H1 (cell line): ENCODE measurements around the gene CXCL14. TPM values are rescaled to one million over a fixed set of nuclear protein-coding genes. Genes with fewer than 3 reads are reported as not detected.

Experiments used
- CTCF ChIA-PET: fragments of 300-600 bp; sonication (Branson Sonifier 250); formaldehyde crosslinking; loops from one replicate; lab custom pipeline; 2021; ENCODE audit not compliant: partially characterized antibody; lab: Charles Lee
- POLR2A ChIA-PET: fragments of 300-600 bp; sonication (Branson Sonifier 250); formaldehyde crosslinking; loops from one replicate; lab custom pipeline; 2021; ENCODE audit warnings: inconsistent platforms; ENCODE audit not compliant: partially characterized antibody; lab: Charles Lee
- DNase-seq, 2 experiments: peaks; one replicate each; pipeline versions ENCODE4 v3.0.0 to v3.0.0-alpha.2; 2010 to 2022; ENCODE audit warnings: low spot score in 2 of 2, low read depth in 1 of 2, mixed read lengths in 1 of 2
- FAIRE-seq: peaks from 2 replicates; lab custom pipeline; 2011; peaks lifted over from hg19 to GRCh38; lab: Jason Lieb, UNC
- H2AFZ ChIP-seq: 2 replicates; pipeline ENCODE4 v1.8.1; 2012; ENCODE audit warnings: low read length, inconsistent platforms
- H2AK5ac ChIP-seq: 2 replicates; pipeline ENCODE4 v1.6.1; 2013; ENCODE audit warnings: low read depth, low read length
- H2BK120ac ChIP-seq: replicated peaks from 2 replicates; pipeline ENCODE3; 2013; ENCODE audit warnings: low read depth, low read length, inconsistent platforms
- H2BK12ac ChIP-seq: 2 replicates; pipeline ENCODE4 v1.6.1; 2013; ENCODE audit warnings: low read depth, low read length
- H2BK15ac ChIP-seq: 2 replicates; pipeline ENCODE4 v1.6.1; 2013; ENCODE audit warnings: low read length
- H2BK20ac ChIP-seq: 2 replicates; pipeline ENCODE4 v1.6.1; 2013; ENCODE audit warnings: low read length
- H2BK5ac ChIP-seq: 2 replicates; pipeline ENCODE4 v1.6.1; 2013; ENCODE audit warnings: low read depth, low read length
- H3K14ac ChIP-seq: 2 replicates; pipeline ENCODE4 v1.6.1; 2013; ENCODE audit warnings: inconsistent platforms; ENCODE audit not compliant: insufficient read length
- H3K18ac ChIP-seq: 2 replicates; pipeline ENCODE4 v1.6.1; 2013; ENCODE audit warnings: low read length; ENCODE audit errors: extremely low read depth
- H3K23ac ChIP-seq: 2 replicates; pipeline ENCODE4 v1.6.1; 2013; ENCODE audit warnings: inconsistent platforms; ENCODE audit not compliant: insufficient read length
- H3K23me2 ChIP-seq: 2 replicates; pipeline ENCODE4 v1.6.1; 2013; ENCODE audit warnings: low read depth, low read length
- H3K27ac ChIP-seq: 2 replicates; pipeline ENCODE4 v1.6.1; 2011; ENCODE audit warnings: low read depth, low read length, inconsistent platforms
- H3K27me3 ChIP-seq, 4 experiments: replicated peaks in 1 of 4; 1 replicate in 1 of 4; 2 replicates in 3 of 4; pipeline versions ENCODE4 v1.6.1 to v1.8.1; 2011 to 2013; ENCODE audit warnings: low read length in 3 of 4, mild to moderate bottlenecking in 3 of 4, inconsistent platforms in 2 of 4, mixed read lengths in 2 of 4, moderate library complexity in 1 of 4; ENCODE audit not compliant: control insufficient read depth in 3 of 4, insufficient read depth in 3 of 4; ENCODE audit errors: extremely low read depth in 1 of 4
- H3K36me3 ChIP-seq, 4 experiments: 2 replicates each; pipeline versions ENCODE4 v1.6.1 to v1.8.1; 2011 to 2013; ENCODE audit warnings: mild to moderate bottlenecking in 4 of 4, low read length in 3 of 4, moderate library complexity in 2 of 4, control low read depth in 1 of 4, inconsistent platforms in 1 of 4; ENCODE audit not compliant: insufficient read depth in 4 of 4, control insufficient read depth in 2 of 4
- H3K4ac ChIP-seq: replicated peaks from 2 replicates; pipeline ENCODE3; 2013; ENCODE audit warnings: low read length, low read depth, mixed read lengths, inconsistent platforms; ENCODE audit not compliant: insufficient read length
- H3K4me1 ChIP-seq, 4 experiments: replicated peaks in 1 of 4; 1 replicate in 1 of 4; 2 replicates in 3 of 4; pipeline versions ENCODE4 v1.6.1 to v1.8.1; 2011 to 2013; ENCODE audit warnings: low read length in 3 of 4, inconsistent platforms in 2 of 4, mixed read lengths in 1 of 4; ENCODE audit not compliant: insufficient read depth in 4 of 4, control insufficient read depth in 3 of 4
- H3K4me2 ChIP-seq, 2 experiments: 2 replicates each; pipeline versions ENCODE4 v1.6.1 to v1.8.1; 2011 to 2013; ENCODE audit warnings: low read depth in 2 of 2, low read length in 2 of 2, control low read depth in 1 of 2, inconsistent platforms in 1 of 2, mild to moderate bottlenecking in 1 of 2; ENCODE audit not compliant: insufficient read depth in 1 of 2
- H3K4me3 ChIP-seq, 4 experiments: fragments of 200-600, 300-600 bp in 1 of 4; sonication (generic), shearing (Covaris generic), sonication (Bioruptor Twin) in 1 of 4; 2 replicates each; pipeline versions ENCODE4 v1.5.1 to v1.8.1; 2011 to 2016; ENCODE audit warnings: low read length in 4 of 4, low read depth in 3 of 4, control low read depth in 2 of 4, inconsistent platforms in 2 of 4, mild to moderate bottlenecking in 2 of 4, mixed read lengths in 1 of 4, moderate library complexity in 1 of 4; ENCODE audit not compliant: insufficient read depth in 2 of 4; ENCODE audit errors: extremely low read depth in 1 of 4
- H3K56ac ChIP-seq: replicated peaks from 2 replicates; pipeline ENCODE3; 2013; ENCODE audit warnings: low read depth, mild to moderate bottlenecking, mixed read lengths, low read length, inconsistent platforms; ENCODE audit not compliant: insufficient read length
- H3K79me1 ChIP-seq: 2 replicates; pipeline ENCODE4 v1.6.1; 2013; ENCODE audit warnings: low read depth, low read length, control low read depth
- H3K79me2 ChIP-seq, 2 experiments: 2 replicates each; pipeline versions ENCODE4 v1.6.1 to v1.8.1; 2012 to 2013; ENCODE audit warnings: low read length in 2 of 2, mild to moderate bottlenecking in 2 of 2, inconsistent platforms in 1 of 2; ENCODE audit not compliant: insufficient read depth in 2 of 2, control insufficient read depth in 1 of 2
- H3K9ac ChIP-seq, 4 experiments: replicated peaks in 1 of 4; 1 replicate in 1 of 4; 2 replicates in 3 of 4; pipeline versions ENCODE4 v1.6.1 to v1.8.1; 2011 to 2013; ENCODE audit warnings: low read depth in 3 of 4, low read length in 3 of 4, control low read depth in 2 of 4, mild to moderate bottlenecking in 2 of 4, moderate library complexity in 2 of 4, inconsistent platforms in 1 of 4; ENCODE audit errors: extremely low read depth in 1 of 4
- H3K9me3 ChIP-seq, 2 experiments: 2 replicates each; pipeline versions ENCODE4 v1.6.1 to v1.8.1; 2012 to 2013; ENCODE audit warnings: mild to moderate bottlenecking in 2 of 2, moderate library complexity in 2 of 2, control low read depth in 1 of 2, inconsistent platforms in 1 of 2, low read depth in 1 of 2, low read length in 1 of 2, mixed read lengths in 1 of 2; ENCODE audit not compliant: insufficient read depth in 2 of 2
- H4K20me1 ChIP-seq, 2 experiments: replicated peaks in 1 of 2; 2 replicates each; pipeline versions ENCODE3 to v1.8.1; 2011 to 2013; ENCODE audit warnings: inconsistent platforms in 2 of 2, low read length in 2 of 2, mild to moderate bottlenecking in 1 of 2; ENCODE audit not compliant: insufficient read depth in 2 of 2, control insufficient read depth in 1 of 2
- H4K5ac ChIP-seq: 2 replicates; pipeline ENCODE4 v1.6.1; 2013; ENCODE audit warnings: low read length, low read depth, mixed read lengths, inconsistent platforms; ENCODE audit not compliant: insufficient read length
- H4K8ac ChIP-seq: 2 replicates; pipeline ENCODE4 v1.8.0; 2013; ENCODE audit warnings: mild to moderate bottlenecking, moderate library complexity, low read length, inconsistent platforms; ENCODE audit not compliant: insufficient read depth; ENCODE audit errors: extremely low read depth
- H4K91ac ChIP-seq: replicated peaks from 2 replicates; pipeline ENCODE3; 2013; ENCODE audit warnings: low read length, mixed read lengths, inconsistent platforms; ENCODE audit not compliant: insufficient read length
- CTBP2 ChIP-seq: IDR thresholded peaks from 2 replicates; pipeline ENCODE4 v1.7.0; 2011; ENCODE audit warnings: borderline replicate concordance, mild to moderate bottlenecking, moderate library complexity, mixed read lengths, low read length; ENCODE audit not compliant: insufficient read depth, insufficient read length
- E2F6 ChIP-seq: IDR thresholded peaks from 2 replicates; pipeline ENCODE4 v1.6.1; 2012; ENCODE audit warnings: inconsistent platforms
- RBBP5 ChIP-seq: IDR thresholded peaks from 2 replicates; pipeline ENCODE4 v1.7.1; 2012; ENCODE audit warnings: low read depth, mild to moderate bottlenecking, inconsistent platforms, low read length, moderate library complexity, borderline replicate concordance
- RXRA ChIP-seq: IDR thresholded peaks from 2 replicates; pipeline ENCODE4 v1.6.1; 2011; ENCODE audit warnings: low read depth, mild to moderate bottlenecking, low read length, moderate library complexity; ENCODE audit not compliant: insufficient read depth
- SAP30 ChIP-seq: fragments of 300-600 bp; sonication (generic); IDR thresholded peaks from 2 replicates; pipeline ENCODE4 v1.7.1; 2012; ENCODE audit warnings: low read length, moderate library complexity, mild to moderate bottlenecking, inconsistent platforms; ENCODE audit not compliant: insufficient read depth, insufficient replicate concordance
- TEAD4 ChIP-seq: IDR thresholded peaks from 2 replicates; pipeline ENCODE4 v1.6.1; 2012; ENCODE audit warnings: low read depth, low read length, inconsistent platforms, mixed read lengths
- WGBS, 2 experiments: shearing (Covaris generic) in 1 of 2; methylation state at CpG; one replicate each; pipeline versions ENCODE4 v1.1.6 to v1.1.7; 2013 to 2015; ENCODE audit warnings: low lambda C conversion rate in 2 of 2, mixed read lengths in 2 of 2, inconsistent platforms in 1 of 2, low coverage in 1 of 2, missing lambda C conversion rate in 1 of 2; ENCODE audit not compliant: insufficient replicate concordance in 2 of 2, insufficient coverage in 1 of 2, insufficient read length in 1 of 2; ENCODE audit errors: extremely low coverage in 1 of 2, missing lambda C conversion rate in 1 of 2; 5-methylcytosine and 5-hydroxymethylcytosine counted together
- polyA plus RNA-seq, 7 experiments: library from polyadenylated mRNA; depleted of rRNA in 3 of 7; stranded (reverse) in 5 of 7; unstranded in 2 of 7; fragments of >200 nt in 5 of 7; fragments of 200-250 nt in 2 of 7; gene quantifications; 1 replicate in 5 of 7; 2 replicates in 1 of 7; 4 replicates in 1 of 7; pipeline versions ENCODE4 v1.2.1 to v1.2.3, GENCODE V29; 2011 to 2013; ENCODE audit warnings: missing spikeins in 2 of 7, mixed read lengths in 2 of 7
- total RNA-seq: library from RNA; stranded (reverse); fragmentation: NEBNext Ultra II Directional; extraction: Animal tissue kit (Norgen Biotek cat#: 25700); gene quantifications from 2 replicates; pipeline ENCODE4 v1.2.1, GENCODE V29; 2021

CXCL14 gene
- total and polyA plus RNA-seq, 2 of the 8 experiments (the other 6 are each of a cell fraction or from before 2014, with no cell fraction given): 1.5 to 1.8 TPM

GRCh38 chr5:135546101-135546500 is 32.7 kb downstream of the CXCL14 start:
- Histone ChIP-seq H3K36me3 (no peaks in the 10 kb centered on the region; a peak in 1 of 8 replicates), H3K79me1 (no peaks in the 10 kb centered on the region), H3K27me3 (peaks cover 89 to 100% (median 99%) of the 10 kb centered on the region in 4 experiments), H2BK5ac (no peak overlapping the region), H3K4me3 (no peak overlapping the region; a peak in 1 of 8 replicates), H3K4ac (no peak overlapping the region), H2BK120ac (no peak overlapping the region), H3K4me2 (peak overlapping the region in 1 of 2 experiments; percentile 13; a peak in 2 of 4 replicates), H4K91ac (no peak overlapping the region), H2AK5ac (no peak overlapping the region), H2BK12ac (no peak overlapping the region), H3K23ac (no peak overlapping the region), H3K9ac (no peak overlapping the region), H3K9me3 (no peaks in the 10 kb centered on the region), H3K56ac (no peak overlapping the region), H2BK20ac (no peak overlapping the region), H3K18ac (no peak overlapping the region), H2AFZ (no peak overlapping the region), H3K4me1 (peaks cover 6 to 13% (median 10%) of the 10 kb centered on the region in 4 experiments; a peak in 6 of 7 replicates), H2BK15ac (no peak overlapping the region), H3K79me2 (no peaks in the 10 kb centered on the region), H3K23me2 (no peaks in the 10 kb centered on the region; the same call in 1 of the 2 replicates), H3K27ac (no peak overlapping the region), H3K14ac (no peak overlapping the region), H4K5ac (no peak overlapping the region), H4K20me1 (peaks cover 10 to 52% of the 10 kb centered on the region in 2 experiments), H4K8ac (no peak overlapping the region)
- DNase-seq (no peak), FAIRE-seq (no peak)
- ChIA-PET POLR2A (interaction anchor here (1.3 kb wide), 1 partner anchor 57 kb away, joined by 4 read pairs; no protein-coding TSS in a partner anchor), CTCF (interaction anchor here (0.6 to 11.4 kb wide), 7 partner anchors 12 to 264 kb away, joined by 3 to 778 read pairs (median 4); partner anchors contain the start of gene TIFAB)
- WGBS, 2 experiments: 19% methylated on average over 12 of the region's 12 CpGs; no CpG with 5 or more reads in 1 of the 2 experiments
- TF ChIP-seq RXRA (no peak), TEAD4 (no peak), RBBP5 (no peak), E2F6 (no peak), CTBP2 (no peak), SAP30 (no peak)
